ENCODE data around the gene MTMR3.

MTMR3 gene

DNA sequence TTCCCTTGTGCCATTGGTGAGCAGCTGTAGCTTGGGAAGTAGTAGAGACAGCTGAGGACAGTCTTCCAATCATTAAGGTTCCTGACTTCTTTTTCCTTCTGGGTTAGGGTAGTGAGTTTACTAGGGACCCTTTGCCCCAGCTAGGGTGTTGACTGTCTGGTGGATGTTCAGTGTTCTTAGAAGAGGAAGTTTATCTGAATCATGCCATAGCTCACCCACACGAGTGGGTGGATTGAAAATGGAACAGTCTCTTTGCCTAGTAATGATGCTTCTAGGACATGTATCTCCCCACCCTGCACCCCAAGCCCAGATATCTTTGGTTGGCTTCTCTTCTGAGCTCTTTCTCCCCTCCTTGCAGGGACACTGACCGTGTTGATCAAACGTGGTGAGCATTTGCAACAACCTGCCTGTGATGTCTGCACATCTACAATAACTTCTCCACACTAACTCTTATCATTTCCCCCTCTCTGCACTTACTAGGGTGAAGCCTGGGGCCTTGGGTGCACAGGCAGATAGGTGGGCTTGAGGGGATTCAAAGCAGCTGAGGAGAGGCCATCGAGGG, 140.2 kb downstream of the MTMR3 start:
- Mint-ChIP-seq H3K4me1 (ENCODE audit: low read depth) (peaks cover 9% of the 10 kb centered on the region), H3K27ac (peak overlapping the region; percentile 36), H3K4me3 (no peak overlapping the region), H3K36me3 (ENCODE audit: low read depth) (peaks cover 42% of the 10 kb centered on the region), H3K9me3 (no peaks in the 10 kb centered on the region), H3K27me3 (no peaks in the 10 kb centered on the region)

DNA sequence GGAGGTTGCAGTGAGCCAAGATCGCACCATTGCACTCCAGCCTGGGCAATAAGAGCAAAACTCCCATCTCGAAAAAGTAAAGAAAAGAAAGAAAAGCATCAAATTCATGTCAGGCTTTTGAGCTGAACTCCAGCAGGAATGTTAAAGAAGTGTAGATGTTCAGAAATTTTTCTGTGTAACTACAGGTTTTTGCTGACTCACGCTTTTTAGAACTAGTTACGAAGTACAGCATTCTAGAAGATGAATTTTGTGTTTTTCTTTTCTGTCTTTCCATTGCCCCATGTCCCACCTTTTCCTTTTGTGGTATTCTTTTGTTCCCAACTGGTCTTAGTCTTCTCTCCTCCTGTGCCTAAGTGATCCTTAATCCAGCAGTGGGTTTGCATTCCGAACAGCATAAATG, 141.3 kb downstream of the MTMR3 start:
- no peaks in the 10 kb centered on the region for H3K9me3 Mint-ChIP-seq
- H3K4me1 Mint-ChIP-seq (ENCODE audit: low read depth) = peaks cover 9% of the 10 kb centered on the region
- H3K36me3 Mint-ChIP-seq (ENCODE audit: low read depth) = peaks cover 40% of the 10 kb centered on the region
- H3K4me3 Mint-ChIP-seq = no peak overlapping the region
- peak overlapping the region; percentile 22 for H3K27ac Mint-ChIP-seq
- H3K27me3 Mint-ChIP-seq = no peaks in the 10 kb centered on the region

DNA sequence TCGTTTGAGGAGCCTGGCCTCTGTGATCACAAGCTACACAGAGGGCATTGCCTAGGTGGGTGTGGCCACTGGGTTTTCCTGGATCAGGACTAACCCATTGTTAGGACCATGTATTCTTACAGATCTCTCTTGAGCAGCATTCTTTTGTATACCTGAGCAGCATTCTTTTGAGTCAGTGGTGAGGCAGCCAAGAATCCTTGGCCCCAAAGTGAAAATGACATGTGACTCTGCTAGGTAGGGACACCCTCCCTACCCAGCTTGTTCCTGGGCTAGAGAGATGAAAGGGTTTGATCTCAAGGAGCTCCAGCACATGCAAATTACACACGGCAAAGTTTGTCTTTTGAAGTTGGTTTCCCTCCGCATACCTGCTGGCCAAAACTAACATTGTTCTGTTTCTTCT, 142.2 kb downstream of the MTMR3 start:
- no peak overlapping the region for H3K27ac Mint-ChIP-seq
- H3K36me3 Mint-ChIP-seq (ENCODE audit: low read depth) = peaks cover 37% of the 10 kb centered on the region
- peaks cover 9% of the 10 kb centered on the region for H3K4me1 Mint-ChIP-seq (ENCODE audit: low read depth)
- no peaks in the 10 kb centered on the region for H3K27me3 Mint-ChIP-seq
- H3K4me3 Mint-ChIP-seq = no peak overlapping the region
- H3K9me3 Mint-ChIP-seq = no peaks in the 10 kb centered on the region

DNA sequence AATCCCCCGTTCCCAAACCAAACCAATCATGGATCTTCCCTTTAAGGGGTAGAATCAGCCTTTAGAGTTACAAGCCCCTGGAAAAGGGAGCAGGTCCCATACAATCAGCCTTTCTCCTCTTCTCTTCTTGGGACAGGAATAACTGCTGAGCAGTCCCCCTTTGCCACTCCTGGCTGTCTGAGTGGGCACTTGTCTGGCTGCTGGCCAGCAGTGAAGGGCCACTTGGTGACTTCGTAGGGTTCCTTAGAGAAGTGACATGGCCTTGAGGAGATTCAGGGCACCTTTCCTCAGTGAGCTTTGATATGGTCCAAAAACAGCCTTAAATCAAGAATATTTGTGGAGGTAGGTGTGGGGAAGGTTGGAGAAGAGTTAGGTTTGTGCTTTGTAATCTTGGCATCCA, 143.8 kb downstream of the MTMR3 start:
- H3K4me3 Mint-ChIP-seq = no peak overlapping the region
- no peak overlapping the region for H3K27ac Mint-ChIP-seq
- H3K9me3 Mint-ChIP-seq = no peaks in the 10 kb centered on the region
- peaks cover 9% of the 10 kb centered on the region for H3K4me1 Mint-ChIP-seq (ENCODE audit: low read depth)
- H3K27me3 Mint-ChIP-seq = no peaks in the 10 kb centered on the region
- peaks cover 28% of the 10 kb centered on the region for H3K36me3 Mint-ChIP-seq (ENCODE audit: low read depth)

DNA sequence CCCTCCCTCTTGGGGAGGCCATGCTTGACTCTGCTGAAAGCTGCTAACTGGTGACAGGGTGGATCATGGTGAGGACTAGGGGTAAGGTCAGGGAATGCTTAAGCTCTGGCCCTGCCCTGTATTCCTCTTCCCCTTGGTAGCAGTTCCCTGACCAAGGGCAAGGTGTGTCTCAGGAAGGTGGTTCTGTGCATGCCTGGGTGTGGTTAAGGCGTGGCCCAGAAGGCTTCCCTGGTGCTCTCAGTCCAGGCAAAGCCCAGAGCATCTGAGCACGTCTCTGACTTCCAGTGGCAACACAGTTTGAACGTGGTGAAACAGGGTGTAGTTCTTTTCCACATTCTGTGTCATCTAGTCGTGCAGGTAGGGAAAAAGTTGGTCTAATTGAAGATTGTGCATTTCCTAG, 144.2 kb downstream of the MTMR3 start:
- Mint-ChIP-seq H3K27me3 (no peaks in the 10 kb centered on the region), H3K4me1 (ENCODE audit: low read depth) (peaks cover 9% of the 10 kb centered on the region), H3K36me3 (ENCODE audit: low read depth) (peaks cover 25% of the 10 kb centered on the region), H3K27ac (no peak overlapping the region), H3K9me3 (no peaks in the 10 kb centered on the region), H3K4me3 (no peak overlapping the region)

DNA sequence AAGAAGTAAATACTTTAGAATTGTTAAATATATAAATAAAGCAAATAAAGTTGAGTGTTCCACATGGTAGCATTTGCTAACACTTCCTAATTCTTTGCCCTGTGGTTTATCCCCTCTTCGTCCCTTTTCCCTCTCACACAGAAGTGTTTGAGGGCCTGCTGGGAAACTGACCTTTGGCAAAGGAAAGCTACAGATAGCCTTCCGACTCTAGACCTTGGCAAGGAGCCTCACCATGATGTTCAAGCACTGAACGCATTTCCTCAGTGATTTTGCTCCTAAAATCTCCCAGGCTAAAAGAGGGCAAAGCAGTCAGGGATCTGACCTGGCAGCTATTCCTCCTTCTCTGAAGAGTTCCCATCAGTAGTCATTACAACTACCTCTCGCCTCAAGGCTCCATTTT, 144.8 kb downstream of the MTMR3 start:
- no peaks in the 10 kb centered on the region for H3K9me3 Mint-ChIP-seq
- H3K4me3 Mint-ChIP-seq = no peak overlapping the region
- peaks cover 22% of the 10 kb centered on the region for H3K36me3 Mint-ChIP-seq (ENCODE audit: low read depth)
- no peaks in the 10 kb centered on the region for H3K27me3 Mint-ChIP-seq
- H3K4me1 Mint-ChIP-seq (ENCODE audit: low read depth) = peaks cover 8% of the 10 kb centered on the region
- no peak overlapping the region for H3K27ac Mint-ChIP-seq

DNA sequence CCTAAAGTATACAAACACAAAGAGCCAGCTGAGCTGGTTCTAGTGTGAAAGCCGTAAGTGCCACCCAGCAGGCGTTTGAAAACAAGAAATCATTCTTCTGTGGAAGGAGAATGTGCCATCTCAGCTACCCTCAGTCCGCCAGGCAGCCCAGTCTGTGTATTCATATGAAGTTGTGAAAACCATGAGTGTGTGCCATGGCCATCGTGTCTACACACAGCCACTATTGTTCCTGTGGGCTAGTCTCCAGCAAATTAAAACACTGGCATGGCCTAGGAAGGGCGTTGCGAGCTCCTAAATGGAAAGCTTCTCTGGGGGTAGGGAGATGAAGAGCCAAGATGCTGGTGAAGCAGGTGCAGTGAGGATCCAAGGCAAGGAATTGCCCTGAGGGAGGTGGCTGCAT, 145.8 kb downstream of the MTMR3 start:
- Mint-ChIP-seq H3K4me3 (no peak overlapping the region), H3K27ac (no peak overlapping the region)

DNA sequence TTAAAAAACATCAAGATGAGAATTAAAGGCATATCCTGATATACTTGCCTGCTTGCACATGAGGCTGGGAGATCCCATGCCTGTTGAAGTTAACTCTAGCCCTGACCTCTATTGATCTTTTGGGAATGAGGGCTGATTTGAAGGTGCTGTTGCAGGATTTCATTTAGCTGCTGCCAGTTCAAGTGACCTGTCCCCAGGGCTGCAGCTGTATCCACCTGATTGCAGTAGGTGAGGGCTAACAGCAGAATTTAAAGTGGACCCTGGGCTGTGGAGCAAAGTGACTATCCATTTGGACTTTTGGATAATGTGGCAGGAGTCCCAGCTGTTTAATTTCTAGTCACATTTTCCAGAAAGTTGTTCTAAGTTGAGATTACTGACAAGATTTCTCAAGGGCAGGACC, 146.5 kb downstream of the MTMR3 start:
- Mint-ChIP-seq H3K36me3 (ENCODE audit: low read depth) (peaks cover 18% of the 10 kb centered on the region), H3K4me3 (no peak overlapping the region), H3K9me3 (no peaks in the 10 kb centered on the region), H3K27me3 (no peaks in the 10 kb centered on the region), H3K4me1 (ENCODE audit: low read depth) (no peaks in the 10 kb centered on the region), H3K27ac (no peak overlapping the region)

More for the DNA sequence above, 145.8 kb downstream of the MTMR3 start:
- H3K27me3 Mint-ChIP-seq = no peaks in the 10 kb centered on the region
- no peaks in the 10 kb centered on the region for H3K9me3 Mint-ChIP-seq
- H3K36me3 Mint-ChIP-seq (ENCODE audit: low read depth) = peaks cover 18% of the 10 kb centered on the region
- no peaks in the 10 kb centered on the region for H3K4me1 Mint-ChIP-seq (ENCODE audit: low read depth)

DNA sequence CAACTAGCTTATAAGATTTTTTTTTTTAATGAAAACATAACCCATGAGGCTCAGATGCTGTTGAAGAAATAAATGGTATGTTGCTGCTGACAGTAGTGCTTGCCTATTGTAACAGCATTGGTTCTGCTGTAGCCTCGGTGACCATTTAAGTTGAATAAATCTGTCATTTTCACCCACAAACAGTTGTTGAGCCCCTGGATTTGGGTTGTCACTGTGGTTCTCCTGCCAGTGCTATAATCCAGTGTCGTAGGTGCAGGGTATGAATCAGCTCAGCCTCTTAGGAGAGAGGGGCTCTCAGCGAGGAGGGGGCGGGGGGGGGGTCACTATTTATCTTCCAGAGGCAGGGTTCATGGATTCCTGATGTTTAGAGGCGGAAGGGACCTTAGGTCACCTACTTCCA, 147.4 kb downstream of the MTMR3 start:
- Mint-ChIP-seq H3K9me3 (no peaks in the 10 kb centered on the region), H3K4me3 (no peak overlapping the region), H3K4me1 (ENCODE audit: low read depth) (no peaks in the 10 kb centered on the region), H3K27me3 (no peaks in the 10 kb centered on the region), H3K36me3 (ENCODE audit: low read depth) (peaks cover 15% of the 10 kb centered on the region), H3K27ac (no peak overlapping the region)

DNA sequence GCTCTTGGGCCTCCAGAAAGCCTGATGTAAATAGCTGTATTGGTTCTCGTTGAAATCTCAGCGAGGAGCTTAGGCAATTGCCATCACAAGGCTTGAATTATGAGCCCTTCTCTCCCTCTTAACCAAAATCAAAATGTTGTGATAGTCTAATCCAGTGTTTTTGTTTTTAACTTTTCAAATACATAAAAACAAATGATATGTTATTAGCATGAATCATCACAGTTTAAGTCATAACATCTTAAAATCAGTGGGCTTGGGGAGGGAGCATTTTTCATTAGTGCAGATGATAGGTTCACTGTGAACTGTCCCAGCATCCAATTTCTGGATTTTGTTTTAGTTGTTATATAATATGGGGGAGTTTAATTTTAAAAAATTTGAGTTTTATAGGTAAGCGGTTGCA, 148.4 kb downstream of the MTMR3 start:
- Mint-ChIP-seq H3K4me1 (ENCODE audit: low read depth) (no peaks in the 10 kb centered on the region), H3K4me3 (no peak overlapping the region), H3K27me3 (no peaks in the 10 kb centered on the region), H3K36me3 (ENCODE audit: low read depth) (peaks cover 12% of the 10 kb centered on the region), H3K9me3 (no peaks in the 10 kb centered on the region), H3K27ac (no peak overlapping the region)

DNA sequence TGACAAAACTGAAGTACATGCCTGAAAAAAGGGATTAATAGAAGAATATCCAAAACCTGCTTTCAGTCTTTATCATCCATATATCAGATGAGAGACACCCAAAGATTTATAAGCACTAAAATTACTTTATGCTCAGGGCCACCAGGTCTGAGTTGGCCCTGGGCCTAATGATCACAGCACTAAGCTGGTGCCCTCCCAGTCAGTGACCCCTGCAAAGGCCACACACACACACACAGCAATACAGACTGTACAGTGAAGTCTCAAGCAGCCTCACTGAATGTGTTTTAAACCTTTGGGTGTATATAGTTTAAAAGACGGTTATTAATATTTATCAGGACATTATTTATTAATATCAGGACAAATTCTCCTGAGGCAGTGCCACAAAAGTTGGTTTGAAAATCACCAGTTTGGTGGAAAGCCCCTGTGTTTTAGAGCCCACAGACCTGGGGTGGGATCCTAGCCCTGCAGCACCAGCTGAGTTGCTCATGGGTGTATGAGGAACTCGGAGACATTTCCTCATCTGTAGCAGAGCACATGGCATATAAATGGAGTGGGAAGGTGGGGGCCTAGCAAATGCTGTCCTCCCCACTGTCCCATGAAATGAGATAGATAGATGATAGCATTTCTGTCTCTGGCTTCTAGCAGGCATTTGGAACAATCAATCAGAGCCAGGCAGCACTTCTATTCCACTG, 148.9 kb downstream of the MTMR3 start:
- Mint-ChIP-seq H3K9me3 (no peaks in the 10 kb centered on the region), H3K27ac (no peak overlapping the region), H3K4me3 (no peak overlapping the region), H3K4me1 (ENCODE audit: low read depth) (no peaks in the 10 kb centered on the region), H3K36me3 (ENCODE audit: low read depth) (peaks cover 9% of the 10 kb centered on the region), H3K27me3 (no peaks in the 10 kb centered on the region)

DNA sequence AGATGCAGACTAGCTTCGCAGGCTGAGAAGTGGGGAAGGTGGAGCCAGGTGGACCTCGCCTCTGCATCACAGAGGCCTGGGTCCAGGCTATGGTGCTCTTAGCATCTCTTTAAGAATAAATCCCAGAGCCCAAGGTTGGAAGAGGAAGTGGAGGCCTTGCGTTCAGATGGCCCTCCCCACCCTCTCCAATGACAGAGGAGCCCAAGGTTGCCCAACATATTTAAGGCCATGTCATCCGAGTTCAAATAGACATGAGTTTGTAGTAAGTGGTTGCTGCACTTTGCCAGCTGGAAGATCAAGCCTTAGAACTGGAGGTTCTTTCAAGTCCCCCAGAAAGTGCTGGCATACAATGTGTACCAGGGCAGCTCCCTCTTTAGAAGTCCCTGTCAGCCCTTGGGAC, 150.2 kb downstream of the MTMR3 start:
- no peaks in the 10 kb centered on the region for H3K9me3 Mint-ChIP-seq
- H3K36me3 Mint-ChIP-seq (ENCODE audit: low read depth) = no peaks in the 10 kb centered on the region
- H3K4me1 Mint-ChIP-seq (ENCODE audit: low read depth) = no peaks in the 10 kb centered on the region
- H3K27ac Mint-ChIP-seq = no peak overlapping the region
- no peaks in the 10 kb centered on the region for H3K27me3 Mint-ChIP-seq
- no peak overlapping the region for H3K4me3 Mint-ChIP-seq

DNA sequence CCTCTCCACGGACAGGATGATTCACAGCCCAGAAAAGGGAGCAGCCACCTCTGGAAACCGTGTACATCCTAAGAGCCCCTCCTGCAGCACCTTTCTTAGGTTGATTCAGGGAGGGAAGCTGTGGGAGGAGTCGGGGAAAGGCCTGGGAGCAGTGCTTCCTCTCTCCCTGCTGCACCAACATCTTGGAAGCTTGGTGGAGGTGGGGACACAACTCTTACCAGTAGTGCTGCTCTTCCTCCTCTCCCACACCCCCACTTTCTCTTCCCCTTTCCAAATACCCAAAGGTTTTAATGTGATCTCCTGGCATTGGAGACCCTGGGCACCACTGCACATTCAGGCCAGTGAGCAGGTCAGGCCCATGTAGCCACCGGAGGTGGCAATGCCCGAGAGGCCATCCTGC, 150.9 kb downstream of the MTMR3 start:
- no peaks in the 10 kb centered on the region for H3K4me1 Mint-ChIP-seq (ENCODE audit: low read depth)
- no peak overlapping the region for H3K4me3 Mint-ChIP-seq
- no peaks in the 10 kb centered on the region for H3K36me3 Mint-ChIP-seq (ENCODE audit: low read depth)
- no peaks in the 10 kb centered on the region for H3K9me3 Mint-ChIP-seq
- H3K27me3 Mint-ChIP-seq = no peaks in the 10 kb centered on the region
- no peak overlapping the region for H3K27ac Mint-ChIP-seq

DNA sequence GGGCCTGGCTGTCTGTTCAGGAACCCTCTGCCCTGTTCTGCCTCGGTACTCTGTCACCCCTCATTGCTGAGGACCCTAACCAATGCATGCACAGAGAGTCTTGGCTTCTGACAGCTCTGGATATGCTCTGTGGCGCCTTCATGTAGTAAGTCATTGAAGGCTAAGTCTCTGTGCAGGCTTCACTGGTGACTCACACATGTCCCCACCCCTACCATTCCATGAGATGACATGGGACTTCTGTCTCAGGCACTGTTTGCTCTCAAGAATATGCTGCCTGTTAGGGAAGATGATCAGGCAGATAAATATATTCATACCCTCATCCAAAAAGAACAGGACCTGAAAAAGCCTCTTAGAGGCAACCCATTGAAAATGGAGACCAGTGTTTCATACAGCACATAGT, 153.7 kb downstream of the MTMR3 start:
- no peaks in the 10 kb centered on the region for H3K27me3 Mint-ChIP-seq
- H3K36me3 Mint-ChIP-seq (ENCODE audit: low read depth) = no peaks in the 10 kb centered on the region
- H3K27ac Mint-ChIP-seq = no peak overlapping the region
- H3K9me3 Mint-ChIP-seq = no peaks in the 10 kb centered on the region
- H3K4me1 Mint-ChIP-seq (ENCODE audit: low read depth) = no peaks in the 10 kb centered on the region
- no peak overlapping the region for H3K4me3 Mint-ChIP-seq

DNA sequence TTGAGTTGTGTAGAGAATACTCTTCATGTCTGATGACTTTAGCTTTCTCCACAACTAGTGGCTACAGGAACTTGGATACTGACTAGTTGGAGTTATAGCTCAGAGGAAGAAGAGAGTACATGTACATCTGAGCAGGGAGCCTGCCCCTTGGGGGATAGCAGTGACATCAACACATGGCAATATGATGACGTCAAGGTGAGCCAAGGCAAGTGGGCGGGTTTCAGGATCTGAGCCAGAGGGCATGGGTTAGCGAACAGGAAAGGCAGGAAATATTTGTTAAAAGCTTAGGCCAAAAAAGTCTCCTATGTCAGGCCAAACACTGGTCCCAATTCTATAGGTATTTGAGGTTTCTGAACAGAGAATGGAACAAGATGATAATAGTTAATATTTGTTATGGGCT, 155.2 kb downstream of the MTMR3 start:
- Mint-ChIP-seq H3K27ac (no peak overlapping the region), H3K27me3 (peaks cover 7% of the 10 kb centered on the region), H3K9me3 (no peaks in the 10 kb centered on the region), H3K4me1 (ENCODE audit: low read depth) (no peaks in the 10 kb centered on the region), H3K4me3 (no peak overlapping the region), H3K36me3 (ENCODE audit: low read depth) (no peaks in the 10 kb centered on the region)
